ENCODE results near the gene NXPE3.
A peak's percentile ranks its signal among the peaks of the same experiment; 100 is the strongest.

Gene NXPE3

GRCh38 chr3:101838691-101839090 is 59.7 kb downstream of the NXPE3 start:
- Histone ChIP-seq H3K36me3 (ENCODE audit: control insufficient read depth in 1 of 2, insufficient read depth in 2 of 2, low read length in 2 of 2) (no peaks in the 10 kb centered on the region), H3K9me3 (ENCODE audit: control insufficient read depth in 1 of 2, low read length in 2 of 2) (no peaks in the 10 kb centered on the region), H3K4me3 (ENCODE audit: low read depth in 1 of 2, low read length in 2 of 2) (no peak overlapping the region), H3K27me3 (ENCODE audit: control insufficient read depth in 1 of 2, insufficient read depth in 2 of 2, low read length in 2 of 2) (no peaks in the 10 kb centered on the region), H3K27ac (ENCODE audit: low read depth, low read length) (no peak overlapping the region), H3K9ac (ENCODE audit: low read depth in 1 of 2, low read length in 2 of 2) (no peak overlapping the region), H3K4me1 (ENCODE audit: control insufficient read depth in 1 of 2, insufficient read depth in 2 of 2, low read length in 2 of 2) (peaks cover 10 to 24% of the 10 kb centered on the region in 2 donors)

GRCh38 chr3:101840066-101840465 is 61.1 kb downstream of the NXPE3 start:
- H3K36me3 ChIP-seq (ENCODE audit: control insufficient read depth in 1 of 2, insufficient read depth in 2 of 2, low read length in 2 of 2), result no peaks in the 10 kb centered on the region
- no peaks in the 10 kb centered on the region for H3K27me3 ChIP-seq (ENCODE audit: control insufficient read depth in 1 of 2, insufficient read depth in 2 of 2, low read length in 2 of 2)
- peaks cover 5 to 19% of the 10 kb centered on the region in 2 donors for H3K4me1 ChIP-seq (ENCODE audit: control insufficient read depth in 1 of 2, insufficient read depth in 2 of 2, low read length in 2 of 2)
- H3K27ac ChIP-seq (ENCODE audit: low read depth, low read length), result no peak overlapping the region
- no peak overlapping the region for H3K4me3 ChIP-seq (ENCODE audit: low read depth in 1 of 2, low read length in 2 of 2)
- H3K9me3 ChIP-seq (ENCODE audit: control insufficient read depth in 1 of 2, low read length in 2 of 2), result no peaks in the 10 kb centered on the region
- H3K9ac ChIP-seq (ENCODE audit: low read depth in 1 of 2, low read length in 2 of 2), result no peak overlapping the region

- H3K9me3 ChIP-seq (ENCODE audit: control insufficient read depth in 1 of 2, low read length in 2 of 2), result no peaks in the 10 kb centered on the region
- H3K27ac ChIP-seq (ENCODE audit: low read depth, low read length), result no peak overlapping the region
- no peaks in the 10 kb centered on the region for H3K27me3 ChIP-seq (ENCODE audit: control insufficient read depth in 1 of 2, insufficient read depth in 2 of 2, low read length in 2 of 2)
- H3K9ac ChIP-seq (ENCODE audit: low read depth in 1 of 2, low read length in 2 of 2), result no peak overlapping the region
- no peak overlapping the region for H3K4me3 ChIP-seq (ENCODE audit: low read depth in 1 of 2, low read length in 2 of 2)
- no peaks in the 10 kb centered on the region for H3K36me3 ChIP-seq (ENCODE audit: control insufficient read depth in 1 of 2, insufficient read depth in 2 of 2, low read length in 2 of 2)
- peaks cover 12 to 30% of the 10 kb centered on the region in 2 donors for H3K4me1 ChIP-seq (ENCODE audit: control insufficient read depth in 1 of 2, insufficient read depth in 2 of 2, low read length in 2 of 2)
These were observed 63.4 kb downstream of the NXPE3 start for GRCh38 chr3:101842245-101842934.

GRCh38 chr3:101842935-101843330 is 63.9 kb downstream of the NXPE3 start:
- no peak overlapping the region for H3K9ac ChIP-seq (ENCODE audit: low read depth in 1 of 2, low read length in 2 of 2)
- no peaks in the 10 kb centered on the region for H3K36me3 ChIP-seq (ENCODE audit: control insufficient read depth in 1 of 2, insufficient read depth in 2 of 2, low read length in 2 of 2)
- no peaks in the 10 kb centered on the region for H3K9me3 ChIP-seq (ENCODE audit: control insufficient read depth in 1 of 2, low read length in 2 of 2)
- no peaks in the 10 kb centered on the region for H3K27me3 ChIP-seq (ENCODE audit: control insufficient read depth in 1 of 2, insufficient read depth in 2 of 2, low read length in 2 of 2)
- H3K27ac ChIP-seq (ENCODE audit: low read depth, low read length), result no peak overlapping the region
- no peak overlapping the region for H3K4me3 ChIP-seq (ENCODE audit: low read depth in 1 of 2, low read length in 2 of 2)
- peaks cover 17 to 31% of the 10 kb centered on the region in 2 donors for H3K4me1 ChIP-seq (ENCODE audit: control insufficient read depth in 1 of 2, insufficient read depth in 2 of 2, low read length in 2 of 2)

- H3K4me3 ChIP-seq (ENCODE audit: low read depth in 1 of 2, low read length in 2 of 2), result no peak overlapping the region
- H3K36me3 ChIP-seq (ENCODE audit: control insufficient read depth in 1 of 2, insufficient read depth in 2 of 2, low read length in 2 of 2), result no peaks in the 10 kb centered on the region
- no peak overlapping the region for H3K9ac ChIP-seq (ENCODE audit: low read depth in 1 of 2, low read length in 2 of 2)
- H3K4me1 ChIP-seq (ENCODE audit: control insufficient read depth in 1 of 2, insufficient read depth in 2 of 2, low read length in 2 of 2), result peaks cover 17 to 25% of the 10 kb centered on the region in 2 donors
- H3K27ac ChIP-seq (ENCODE audit: low read depth, low read length), result no peak overlapping the region
- H3K9me3 ChIP-seq (ENCODE audit: control insufficient read depth in 1 of 2, low read length in 2 of 2), result no peaks in the 10 kb centered on the region
- no peaks in the 10 kb centered on the region for H3K27me3 ChIP-seq (ENCODE audit: control insufficient read depth in 1 of 2, insufficient read depth in 2 of 2, low read length in 2 of 2)
These were observed 66.4 kb downstream of the NXPE3 start for GRCh38 chr3:101845425-101845824.

- no peak overlapping the region for H3K27ac ChIP-seq (ENCODE audit: low read depth, low read length)
- no peaks in the 10 kb centered on the region for H3K9me3 ChIP-seq (ENCODE audit: control insufficient read depth in 1 of 2, low read length in 2 of 2)
- no peak overlapping the region for H3K4me3 ChIP-seq (ENCODE audit: low read depth in 1 of 2, low read length in 2 of 2)
- H3K27me3 ChIP-seq (ENCODE audit: control insufficient read depth in 1 of 2, insufficient read depth in 2 of 2, low read length in 2 of 2), result no peaks in the 10 kb centered on the region
- H3K36me3 ChIP-seq (ENCODE audit: control insufficient read depth in 1 of 2, insufficient read depth in 2 of 2, low read length in 2 of 2), result peaks cover 3 to 6% of the 10 kb centered on the region in 2 donors
- H3K9ac ChIP-seq (ENCODE audit: low read depth in 1 of 2, low read length in 2 of 2), result no peak overlapping the region
- H3K4me1 ChIP-seq (ENCODE audit: control insufficient read depth in 1 of 2, insufficient read depth in 2 of 2, low read length in 2 of 2), result peaks cover 17 to 25% of the 10 kb centered on the region in 2 donors
These were observed 67.7 kb downstream of the NXPE3 start for GRCh38 chr3:101846709-101847108.

GRCh38 chr3:101847328-101847727 is 68.3 kb downstream of the NXPE3 start:
- Histone ChIP-seq H3K27me3 (ENCODE audit: control insufficient read depth in 1 of 2, insufficient read depth in 2 of 2, low read length in 2 of 2) (no peaks in the 10 kb centered on the region), H3K4me1 (ENCODE audit: control insufficient read depth in 1 of 2, insufficient read depth in 2 of 2, low read length in 2 of 2) (peaks cover 17 to 31% of the 10 kb centered on the region in 2 donors), H3K9ac (ENCODE audit: low read depth in 1 of 2, low read length in 2 of 2) (no peak overlapping the region), H3K27ac (ENCODE audit: low read depth, low read length) (no peak overlapping the region), H3K4me3 (ENCODE audit: low read depth in 1 of 2, low read length in 2 of 2) (no peak overlapping the region), H3K36me3 (ENCODE audit: control insufficient read depth in 1 of 2, insufficient read depth in 2 of 2, low read length in 2 of 2) (peaks cover 7 to 12% of the 10 kb centered on the region in 2 donors), H3K9me3 (ENCODE audit: control insufficient read depth in 1 of 2, low read length in 2 of 2) (no peaks in the 10 kb centered on the region)

GRCh38 chr3:101848326-101848725 is 69.3 kb downstream of the NXPE3 start:
- Histone ChIP-seq H3K27me3 (ENCODE audit: control insufficient read depth in 1 of 2, insufficient read depth in 2 of 2, low read length in 2 of 2) (no peaks in the 10 kb centered on the region), H3K36me3 (ENCODE audit: control insufficient read depth in 1 of 2, insufficient read depth in 2 of 2, low read length in 2 of 2) (peaks cover 16 to 20% of the 10 kb centered on the region in 2 donors), H3K9me3 (ENCODE audit: control insufficient read depth in 1 of 2, low read length in 2 of 2) (no peaks in the 10 kb centered on the region), H3K27ac (ENCODE audit: low read depth, low read length) (peak overlapping the region; percentile 94), H3K9ac (ENCODE audit: low read depth in 1 of 2, low read length in 2 of 2) (peak overlapping the region; percentile 74 to 77), H3K4me1 (ENCODE audit: control insufficient read depth in 1 of 2, insufficient read depth in 2 of 2, low read length in 2 of 2) (peaks cover 25 to 41% of the 10 kb centered on the region in 2 donors), H3K4me3 (ENCODE audit: low read depth in 1 of 2, low read length in 2 of 2) (peak overlapping the region; percentile 68 to 73)

GRCh38 chr3:101848754-101849713 is 70.0 kb downstream of the NXPE3 start, which contains the start of gene NFKBIZ:
Gene NFKBIZ, plus strand, starts transcription at chr3:101849514. Its CDS starts 115 bp downstream, at chr3:101849629.
- Histone ChIP-seq H3K36me3 (ENCODE audit: control insufficient read depth in 1 of 2, insufficient read depth in 2 of 2, low read length in 2 of 2) (peaks cover 23 to 27% of the 10 kb centered on the region in 2 donors), H3K27ac (ENCODE audit: low read depth, low read length) (peak within 1 kb of the TSS; percentile 94), H3K4me1 (ENCODE audit: control insufficient read depth in 1 of 2, insufficient read depth in 2 of 2, low read length in 2 of 2) (peaks cover 30 to 48% of the 10 kb centered on the region in 2 donors), H3K9me3 (ENCODE audit: control insufficient read depth in 1 of 2, low read length in 2 of 2) (no peaks in the 10 kb centered on the region), H3K4me3 (ENCODE audit: low read depth in 1 of 2, low read length in 2 of 2) (peak within 1 kb of the TSS; percentile 75 to 94), H3K9ac (ENCODE audit: low read depth in 1 of 2, low read length in 2 of 2) (peak within 1 kb of the TSS; percentile 91 to 96), H3K27me3 (ENCODE audit: control insufficient read depth in 1 of 2, insufficient read depth in 2 of 2, low read length in 2 of 2) (no peaks in the 10 kb centered on the region)
